Mesothelial cell of epicardium (in vitro differentiated cells): ENCODE data around the gene MATN1. TPM values are rescaled to one million over a fixed set of nuclear protein-coding genes. Genes with fewer than 3 reads are reported as not detected.

Experiments
- DNase-seq, 2 experiments: peaks; one replicate each; pipeline ENCODE4 v3.0.0; 2021; ENCODE audit warnings: low spot score in 2 of 2; ENCODE audit not compliant: unreplicated experiment in 2 of 2
- H3K27ac Mint-ChIP-seq: 2 replicates; pipeline ENCODE4 v1.8.0; 2021; ENCODE audit warnings: mixed read lengths
- H3K27me3 Mint-ChIP-seq: 2 replicates; pipeline ENCODE4 v1.8.0; 2021; ENCODE audit warnings: low read depth, mixed read lengths
- H3K36me3 Mint-ChIP-seq: 2 replicates; pipeline ENCODE4 v1.8.0; 2021; ENCODE audit warnings: mixed read lengths
- H3K4me1 Mint-ChIP-seq: 2 replicates; pipeline ENCODE4 v1.8.0; 2021; ENCODE audit warnings: mixed read lengths
- H3K4me3 Mint-ChIP-seq: 2 replicates; pipeline ENCODE4 v1.8.0; 2021; ENCODE audit warnings: mild to moderate bottlenecking, moderate library complexity, mixed read lengths
- H3K9me3 Mint-ChIP-seq: 2 replicates; pipeline ENCODE4 v1.8.0; 2021; ENCODE audit warnings: mixed read lengths
- total RNA-seq: library from RNA; stranded (reverse); gene quantifications from 3 replicates; pipeline ENCODE4 v1.2.1, GENCODE V29; 2021
- TF ChIP-seq, protein P1 (sequence below): fragments of 200-600 bp; sonication (generic); IDR thresholded peaks from one replicate; pipeline ENCODE4 v1.5.0; 2021; ENCODE audit warnings: antibody characterized with exemption; ENCODE audit not compliant: unreplicated experiment

MATN1 gene
- total RNA-seq, 1 donor from 2014 or later = 5.6 TPM

DNA sequence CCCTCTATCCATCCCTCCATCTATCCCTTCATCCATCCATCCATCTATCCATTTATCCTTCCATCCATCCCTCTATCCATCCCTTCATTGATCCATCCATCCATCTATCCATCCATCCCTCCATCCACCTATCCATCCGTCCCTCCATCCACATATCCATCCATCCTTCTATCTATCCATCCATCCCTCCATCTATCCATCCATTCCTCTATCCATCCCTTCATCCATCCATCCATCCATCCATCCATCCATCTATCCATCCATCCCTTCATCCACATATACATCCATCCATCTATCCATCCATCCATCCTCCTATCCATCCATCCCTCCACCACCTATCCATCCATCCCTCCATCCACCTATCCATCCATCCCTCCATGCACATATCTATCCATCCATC is 23.6 kb downstream of the MATN1 start:
- Mint-ChIP-seq H3K9me3 (no peaks in the 10 kb centered on the region), H3K27me3 (peaks cover 10% of the 10 kb centered on the region), H3K4me1 (peaks cover 6% of the 10 kb centered on the region), H3K36me3 (no peaks in the 10 kb centered on the region), H3K27ac (no peak overlapping the region), H3K4me3 (no peak overlapping the region)
- no peak for DNase-seq
- TF ChIP-seq, protein P1, sequence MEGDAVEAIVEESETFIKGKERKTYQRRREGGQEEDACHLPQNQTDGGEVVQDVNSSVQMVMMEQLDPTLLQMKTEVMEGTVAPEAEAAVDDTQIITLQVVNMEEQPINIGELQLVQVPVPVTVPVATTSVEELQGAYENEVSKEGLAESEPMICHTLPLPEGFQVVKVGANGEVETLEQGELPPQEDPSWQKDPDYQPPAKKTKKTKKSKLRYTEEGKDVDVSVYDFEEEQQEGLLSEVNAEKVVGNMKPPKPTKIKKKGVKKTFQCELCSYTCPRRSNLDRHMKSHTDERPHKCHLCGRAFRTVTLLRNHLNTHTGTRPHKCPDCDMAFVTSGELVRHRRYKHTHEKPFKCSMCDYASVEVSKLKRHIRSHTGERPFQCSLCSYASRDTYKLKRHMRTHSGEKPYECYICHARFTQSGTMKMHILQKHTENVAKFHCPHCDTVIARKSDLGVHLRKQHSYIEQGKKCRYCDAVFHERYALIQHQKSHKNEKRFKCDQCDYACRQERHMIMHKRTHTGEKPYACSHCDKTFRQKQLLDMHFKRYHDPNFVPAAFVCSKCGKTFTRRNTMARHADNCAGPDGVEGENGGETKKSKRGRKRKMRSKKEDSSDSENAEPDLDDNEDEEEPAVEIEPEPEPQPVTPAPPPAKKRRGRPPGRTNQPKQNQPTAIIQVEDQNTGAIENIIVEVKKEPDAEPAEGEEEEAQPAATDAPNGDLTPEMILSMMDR = no peak

DNA sequence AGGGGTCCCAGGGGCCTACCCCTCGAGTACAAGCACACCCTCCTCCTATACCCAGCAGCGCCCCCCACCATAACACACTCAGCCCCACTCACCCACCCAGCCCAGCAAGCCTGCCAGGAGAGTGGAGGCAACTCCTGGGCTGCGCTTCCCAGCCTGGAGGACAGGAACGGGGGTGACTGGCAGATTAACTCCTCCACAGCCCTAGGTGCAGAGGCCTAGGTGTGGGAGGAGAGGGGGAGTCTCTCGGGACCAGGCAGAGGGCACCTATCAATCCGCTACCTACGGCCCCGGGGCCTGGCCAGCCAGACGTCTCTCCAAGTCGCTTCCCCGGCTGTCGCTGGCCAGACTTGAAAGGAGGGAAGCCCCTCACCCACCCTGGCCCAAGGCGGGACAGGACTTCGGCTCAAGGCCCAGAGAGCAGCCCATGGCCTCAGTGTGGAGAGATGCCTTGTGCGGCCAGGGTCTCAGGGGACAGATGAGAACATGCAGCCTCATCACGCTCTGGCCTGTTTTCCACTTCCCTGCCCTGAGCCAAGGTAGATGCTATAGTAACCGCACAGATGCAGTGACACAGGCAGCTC is 24.9 kb downstream of the MATN1 start:
- H3K9me3 Mint-ChIP-seq = no peaks in the 10 kb centered on the region

DNA sequence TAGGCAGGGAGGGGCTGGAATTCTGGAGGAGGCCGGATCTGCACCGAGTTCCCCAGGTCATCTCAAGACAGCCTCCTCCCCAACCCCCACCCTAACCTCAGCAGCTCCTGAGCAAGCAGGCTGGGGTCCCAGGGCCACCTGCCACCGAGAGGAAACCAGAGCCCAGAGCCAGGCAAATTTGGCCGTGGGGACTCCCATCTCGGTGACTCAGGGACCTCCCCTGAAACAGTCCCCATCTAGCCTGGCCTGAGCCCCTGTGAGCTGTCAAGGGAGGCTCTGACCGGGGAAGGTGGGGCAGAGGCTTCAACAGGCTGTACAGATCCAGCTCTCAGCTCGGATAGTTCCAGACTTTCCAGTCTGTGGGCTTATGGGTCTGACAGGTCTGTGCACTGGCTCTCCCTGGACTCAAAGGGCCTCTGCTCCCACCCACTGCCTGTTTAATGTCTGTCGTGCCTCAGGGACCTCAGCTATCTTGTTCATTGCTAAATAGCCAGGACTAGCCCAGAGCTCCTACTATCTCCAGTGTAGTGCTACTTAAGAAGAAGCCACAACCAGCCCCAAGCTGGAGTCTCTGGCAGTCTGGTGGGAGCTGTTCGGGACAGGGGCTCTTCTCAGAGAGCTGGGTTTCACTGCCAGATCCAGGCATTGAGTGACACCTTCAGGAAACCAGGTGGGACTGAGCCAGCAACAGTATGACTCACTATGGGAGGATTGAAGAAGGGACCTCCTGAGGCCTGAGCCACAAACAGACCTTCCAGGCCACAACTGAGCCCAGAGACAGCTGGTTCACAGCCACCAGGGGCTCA is 25.6 kb downstream of the MATN1 start:
- H3K4me3 Mint-ChIP-seq = no peak overlapping the region
- no peaks in the 10 kb centered on the region for H3K36me3 Mint-ChIP-seq
- H3K27ac Mint-ChIP-seq = peak overlapping the region; percentile 26
- no peaks in the 10 kb centered on the region for H3K9me3 Mint-ChIP-seq
- no peak for DNase-seq
- peaks cover 14% of the 10 kb centered on the region for H3K27me3 Mint-ChIP-seq
- H3K4me1 Mint-ChIP-seq = peaks cover 6% of the 10 kb centered on the region
- TF ChIP-seq, protein P1 = no peak

More for the DNA sequence above, 24.9 kb downstream of the MATN1 start:
- Mint-ChIP-seq H3K4me3 (no peak overlapping the region), H3K27ac (no peak overlapping the region), H3K27me3 (peaks cover 12% of the 10 kb centered on the region), H3K36me3 (no peaks in the 10 kb centered on the region), H3K4me1 (peaks cover 6% of the 10 kb centered on the region)
- no peak for DNase-seq
- TF ChIP-seq, protein P1 = no peak

DNA sequence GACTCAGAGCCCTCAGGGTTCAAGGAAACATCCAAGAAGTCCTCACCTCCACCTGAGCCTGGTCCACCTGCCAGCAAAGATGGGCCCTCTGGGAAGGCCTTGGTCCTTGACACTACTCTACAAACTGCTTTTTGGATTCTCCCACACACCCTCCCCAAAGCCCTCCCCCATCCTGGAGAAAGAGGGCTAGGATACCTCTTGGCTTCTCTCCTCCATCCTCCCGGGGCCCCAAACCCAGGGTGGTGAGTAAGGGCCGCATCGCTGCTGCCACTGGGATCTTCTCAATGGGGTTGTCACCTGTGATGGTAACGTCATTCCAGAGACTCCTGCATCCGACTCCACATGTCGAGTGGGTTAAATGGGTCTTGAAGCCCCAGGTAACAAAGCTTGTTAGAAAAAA is 26.6 kb downstream of the MATN1 start:
- Mint-ChIP-seq H3K27ac (no peak overlapping the region), H3K36me3 (no peaks in the 10 kb centered on the region), H3K4me3 (no peak overlapping the region), H3K27me3 (peaks cover 16% of the 10 kb centered on the region), H3K4me1 (peaks cover 6% of the 10 kb centered on the region), H3K9me3 (no peaks in the 10 kb centered on the region)
- TF ChIP-seq, protein P1 = no peak
- DNase-seq = no peak

DNA sequence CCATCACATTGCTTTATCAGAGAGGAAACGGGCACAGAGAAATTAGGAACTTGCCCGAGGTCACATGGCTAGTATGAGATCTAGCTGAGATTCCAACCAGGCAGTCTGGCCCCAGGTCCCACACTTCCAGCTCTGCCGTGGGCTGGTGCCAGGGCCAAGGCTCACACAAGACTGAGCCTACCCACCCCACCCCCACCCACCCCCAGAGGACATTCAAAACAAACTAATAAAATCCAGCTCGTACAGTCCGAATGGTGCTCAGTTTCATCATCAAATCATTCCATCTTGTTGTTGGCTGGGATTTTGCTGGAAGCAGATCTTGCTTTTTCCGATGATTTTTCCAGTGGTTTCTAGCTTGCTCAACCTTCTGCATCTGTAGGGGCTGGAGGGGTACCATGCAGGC is 27.9 kb downstream of the MATN1 start:
- Mint-ChIP-seq H3K27me3 (peaks cover 18% of the 10 kb centered on the region), H3K36me3 (no peaks in the 10 kb centered on the region), H3K27ac (no peak overlapping the region), H3K4me3 (no peak overlapping the region), H3K9me3 (no peaks in the 10 kb centered on the region), H3K4me1 (peaks cover 6% of the 10 kb centered on the region)
- no peak for DNase-seq
- TF ChIP-seq, protein P1 = no peak
